NCI-H2029 treated with DMSO at 0.1 percent for 48 hours (cell line): ENCODE data around the gene UMODL1.

Experiments
- DNase-seq: peaks from one replicate; lab custom pipeline; 2025; lab: John Stamatoyannopoulos, UW

Gene UMODL1

GRCh38 chr21:42096566-42096965 is 25.4 kb downstream of the UMODL1 start:
- DNase-seq, result no peak

- DNase-seq, result peak; percentile 25
These were observed 26.2 kb downstream of the UMODL1 start for GRCh38 chr21:42097274-42097673.

- DNase-seq, result peak; percentile 79
These were observed 26.8 kb downstream of the UMODL1 start for GRCh38 chr21:42097860-42098454.

GRCh38 chr21:42098957-42099505 is 27.9 kb downstream of the UMODL1 start:
- no peak for DNase-seq

- no peak for DNase-seq
These were observed 30.1 kb downstream of the UMODL1 start for GRCh38 chr21:42101246-42101645.

- no peak for DNase-seq
These were observed 31.0 kb downstream of the UMODL1 start for GRCh38 chr21:42102076-42102475.

GRCh38 chr21:42102526-42102925 is 31.4 kb downstream of the UMODL1 start:
- no peak for DNase-seq

- DNase-seq, result no peak
These were observed 31.9 kb downstream of the UMODL1 start for GRCh38 chr21:42102991-42103390.

- no peak for DNase-seq
These were observed 32.7 kb downstream of the UMODL1 start for GRCh38 chr21:42103843-42104242.

GRCh38 chr21:42105476-42106315 is 34.6 kb downstream of the UMODL1 start:
- DNase-seq, result no peak

GRCh38 chr21:42106425-42106824 is 35.3 kb downstream of the UMODL1 start:
- DNase-seq, result no peak

GRCh38 chr21:42107177-42107880 is 36.2 kb downstream of the UMODL1 start:
- DNase-seq, result no peak

- DNase-seq, result peak; percentile 77
These were observed 36.9 kb downstream of the UMODL1 start for GRCh38 chr21:42107881-42108553.

- DNase-seq, result no peak
These were observed 37.6 kb downstream of the UMODL1 start for GRCh38 chr21:42108554-42109340.

GRCh38 chr21:42109473-42109872 is 38.4 kb downstream of the UMODL1 start:
- DNase-seq, result no peak

GRCh38 chr21:42109873-42110525 is 38.9 kb downstream of the UMODL1 start:
- no peak for DNase-seq

- DNase-seq, result no peak
These were observed 39.8 kb downstream of the UMODL1 start for GRCh38 chr21:42110691-42111469.

- no peak for DNase-seq
These were observed 40.3 kb downstream of the UMODL1 start for GRCh38 chr21:42111470-42111743.

GRCh38 chr21:42111811-42112210 is 40.7 kb downstream of the UMODL1 start:
- no peak for DNase-seq

- DNase-seq, result no peak
These were observed 41.1 kb downstream of the UMODL1 start for GRCh38 chr21:42112238-42112637.
